ENCODE measurements around the gene MSH3. TPM values are rescaled to one million over a fixed set of nuclear protein-coding genes. Genes with fewer than 3 reads are reported as not detected.

Gene MSH3
- polyA plus RNA-seq, 1 of the 3 experiments (the other 2 are of a cell fraction): 3.5 TPM

DNA sequence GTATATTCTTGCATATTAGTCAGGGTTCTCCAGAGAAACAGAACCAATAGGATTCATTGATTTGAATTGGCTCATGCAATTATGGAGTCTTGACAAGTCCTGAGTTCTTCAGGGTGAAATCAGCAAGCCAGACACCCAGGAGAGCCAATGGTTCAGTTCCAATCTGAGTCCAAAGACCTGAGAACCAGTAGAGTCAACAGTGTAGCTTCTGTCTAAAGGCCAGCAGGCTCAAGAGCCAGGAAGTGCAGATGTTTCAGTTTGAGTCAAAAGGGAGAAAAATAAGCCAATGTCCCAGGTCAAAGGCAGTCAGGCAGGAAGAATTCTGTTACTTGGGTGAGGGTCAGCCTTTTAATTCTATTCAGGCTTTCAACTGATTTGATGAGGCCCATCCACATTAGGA lies 46.6 kb upstream of the MSH3 start:
- no peak overlapping the region for H2AFZ ChIP-seq (ENCODE audit: low read depth)
- no peaks in the 10 kb centered on the region for H3K4me1 ChIP-seq (ENCODE audit: control insufficient read depth in 1 of 2, insufficient read depth in 2 of 2, low read depth in 1 of 2, low read length in 1 of 2)
- H3K36me3 ChIP-seq (replicated peaks in 1 of 2; ENCODE audit: control insufficient read depth in 1 of 2, insufficient read depth in 2 of 2, low read length in 1 of 2): no peaks in the 10 kb centered on the region
- POLR2A ChIA-PET: no interaction called here
- DNase-seq: no peak
- no peaks in the 10 kb centered on the region for H3K9me2 ChIP-seq
- TF ChIP-seq TAF1 (IDR thresholded peaks at IDR 0.05; ENCODE audit: borderline replicate concordance, low read depth, low read length) (no peak), JUND (IDR thresholded peaks at IDR 0.05) (no peak)
- no peak overlapping the region for H3K4me2 ChIP-seq
- no peak overlapping the region for H3K9ac ChIP-seq
- no peaks in the 10 kb centered on the region for H3K9me3 ChIP-seq
- H3F3A ChIP-seq (replicated peaks; ENCODE audit: insufficient read depth): no peaks in the 10 kb centered on the region
- H3K27ac ChIP-seq (ENCODE audit: low read depth in 2 of 2, low read length in 1 of 2): no peak overlapping the region
- no peaks in the 10 kb centered on the region for H4K20me1 ChIP-seq (ENCODE audit: insufficient read depth)
- CTCF ChIA-PET: no interaction called here
- H3K4me3 ChIP-seq (ENCODE audit: low read depth in 2 of 2, low read length in 1 of 2): no peak overlapping the region
- no peaks in the 10 kb centered on the region for H3K27me3 ChIP-seq (ENCODE audit: insufficient read depth)
- H3K79me2 ChIP-seq (ENCODE audit: insufficient read depth): no peaks in the 10 kb centered on the region

DNA sequence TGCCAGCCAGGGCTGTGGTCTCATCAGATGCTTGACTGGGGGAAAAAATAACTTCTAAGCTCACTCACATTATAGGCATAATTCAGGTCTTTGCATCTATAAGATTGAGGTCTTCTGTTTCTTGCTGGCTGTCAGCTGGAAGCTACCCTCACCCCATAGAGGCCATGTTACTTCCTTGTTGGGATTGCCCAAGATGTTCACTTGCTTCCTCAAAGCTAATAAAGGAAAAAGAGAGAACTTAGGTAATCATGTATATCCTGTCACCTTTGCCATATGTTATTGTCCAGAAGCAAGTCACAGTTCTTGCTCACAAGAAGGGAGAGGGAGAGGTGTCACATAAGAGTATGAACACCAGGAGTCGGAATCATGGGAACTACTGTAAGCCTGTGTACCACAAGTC lies 45.7 kb upstream of the MSH3 start:
- ChIA-PET CTCF (no interaction called here), POLR2A (no interaction called here)
- no peak overlapping the region for H3K9ac ChIP-seq
- H3K4me1 ChIP-seq (ENCODE audit: control insufficient read depth in 1 of 2, insufficient read depth in 2 of 2, low read depth in 1 of 2, low read length in 1 of 2): no peaks in the 10 kb centered on the region
- H3F3A ChIP-seq (replicated peaks; ENCODE audit: insufficient read depth): no peaks in the 10 kb centered on the region
- TF ChIP-seq, protein P1, sequence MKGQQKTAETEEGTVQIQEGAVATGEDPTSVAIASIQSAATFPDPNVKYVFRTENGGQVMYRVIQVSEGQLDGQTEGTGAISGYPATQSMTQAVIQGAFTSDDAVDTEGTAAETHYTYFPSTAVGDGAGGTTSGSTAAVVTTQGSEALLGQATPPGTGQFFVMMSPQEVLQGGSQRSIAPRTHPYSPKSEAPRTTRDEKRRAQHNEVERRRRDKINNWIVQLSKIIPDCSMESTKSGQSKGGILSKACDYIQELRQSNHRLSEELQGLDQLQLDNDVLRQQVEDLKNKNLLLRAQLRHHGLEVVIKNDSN (IDR thresholded peaks at IDR 0.05; ENCODE audit: borderline replicate concordance, low read depth): no peak
- TF ChIP-seq, protein P2, sequence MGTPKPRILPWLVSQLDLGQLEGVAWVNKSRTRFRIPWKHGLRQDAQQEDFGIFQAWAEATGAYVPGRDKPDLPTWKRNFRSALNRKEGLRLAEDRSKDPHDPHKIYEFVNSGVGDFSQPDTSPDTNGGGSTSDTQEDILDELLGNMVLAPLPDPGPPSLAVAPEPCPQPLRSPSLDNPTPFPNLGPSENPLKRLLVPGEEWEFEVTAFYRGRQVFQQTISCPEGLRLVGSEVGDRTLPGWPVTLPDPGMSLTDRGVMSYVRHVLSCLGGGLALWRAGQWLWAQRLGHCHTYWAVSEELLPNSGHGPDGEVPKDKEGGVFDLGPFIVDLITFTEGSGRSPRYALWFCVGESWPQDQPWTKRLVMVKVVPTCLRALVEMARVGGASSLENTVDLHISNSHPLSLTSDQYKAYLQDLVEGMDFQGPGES (IDR thresholded peaks at IDR 0.05; ENCODE audit: low read depth, low read length): no peak
- TF ChIP-seq JUND (IDR thresholded peaks at IDR 0.05): no peak
- no peaks in the 10 kb centered on the region for H3K79me2 ChIP-seq (ENCODE audit: insufficient read depth)
- no peaks in the 10 kb centered on the region for H3K36me3 ChIP-seq (replicated peaks in 1 of 2; ENCODE audit: control insufficient read depth in 1 of 2, insufficient read depth in 2 of 2, low read length in 1 of 2)
- H3K27ac ChIP-seq (ENCODE audit: low read depth in 2 of 2, low read length in 1 of 2): no peak overlapping the region
- 75% methylated on average over 1 of the region's 1 CpG for WGBS (ENCODE audit: low lambda C conversion rate)
- no peaks in the 10 kb centered on the region for H3K9me3 ChIP-seq
- H3K9me2 ChIP-seq: no peaks in the 10 kb centered on the region
- no peak for DNase-seq
- no peak overlapping the region for H3K4me3 ChIP-seq (ENCODE audit: low read depth in 2 of 2, low read length in 1 of 2)
- no peaks in the 10 kb centered on the region for H4K20me1 ChIP-seq (ENCODE audit: insufficient read depth)
- H2AFZ ChIP-seq (ENCODE audit: low read depth): no peak overlapping the region
- H3K27me3 ChIP-seq (ENCODE audit: insufficient read depth): no peaks in the 10 kb centered on the region
- H3K4me2 ChIP-seq: no peak overlapping the region

DNA sequence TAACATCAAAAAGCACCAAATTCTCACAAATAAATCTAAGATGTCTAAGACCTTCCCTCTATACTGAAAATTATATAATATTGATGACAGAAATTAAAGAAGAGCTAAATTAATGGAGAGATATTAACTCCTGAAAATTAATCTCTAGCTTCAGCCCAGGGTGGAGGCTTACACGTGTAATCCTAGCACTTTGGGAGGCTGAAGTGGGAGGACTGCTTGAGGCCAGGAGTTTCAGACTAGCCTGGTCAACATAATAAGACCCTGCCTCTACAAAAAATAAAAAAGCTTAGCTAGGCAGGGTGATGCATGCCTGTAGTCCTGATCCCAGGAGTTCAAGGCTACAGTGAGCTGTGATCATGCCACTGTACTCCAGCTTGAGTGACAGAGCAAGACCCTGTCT lies 44.8 kb upstream of the MSH3 start:
- Histone ChIP-seq H3K36me3 (replicated peaks in 1 of 2; ENCODE audit: control insufficient read depth in 1 of 2, insufficient read depth in 2 of 2, low read length in 1 of 2) (no peaks in the 10 kb centered on the region), H3K79me2 (ENCODE audit: insufficient read depth) (no peaks in the 10 kb centered on the region), H3K27ac (ENCODE audit: low read depth in 2 of 2, low read length in 1 of 2) (no peak overlapping the region), H3K27me3 (ENCODE audit: insufficient read depth) (no peaks in the 10 kb centered on the region), H3K9me2 (no peaks in the 10 kb centered on the region), H2AFZ (ENCODE audit: low read depth) (no peak overlapping the region), H4K20me1 (ENCODE audit: insufficient read depth) (no peaks in the 10 kb centered on the region), H3F3A (replicated peaks; ENCODE audit: insufficient read depth) (no peaks in the 10 kb centered on the region), H3K4me3 (ENCODE audit: low read depth in 2 of 2, low read length in 1 of 2) (no peak overlapping the region), H3K4me2 (no peak overlapping the region), H3K9ac (no peak overlapping the region), H3K9me3 (no peaks in the 10 kb centered on the region), H3K4me1 (ENCODE audit: control insufficient read depth in 1 of 2, insufficient read depth in 2 of 2, low read depth in 1 of 2, low read length in 1 of 2) (no peaks in the 10 kb centered on the region)
- POLR2A ChIA-PET: no interaction called here
- no peak for DNase-seq
- 69% methylated on average over 1 of the region's 1 CpG for WGBS (ENCODE audit: low lambda C conversion rate)
- CTCF ChIA-PET: no interaction called here
- TF ChIP-seq MEF2A (IDR thresholded peaks at IDR 0.05; ENCODE audit: borderline replicate concordance, low read depth) (no peak), FOXJ3 (CRISPR knock-in tag; IDR thresholded peaks at IDR 0.05) (no peak), SIN3A (IDR thresholded peaks at IDR 0.05; ENCODE audit: borderline replicate concordance, low read depth, low read length) (no peak), RFX5 (IDR thresholded peaks at IDR 0.05; ENCODE audit: low read length) (no peak), ELF1 (IDR thresholded peaks at IDR 0.05) (no peak), TEAD4 (IDR thresholded peaks at IDR 0.05; ENCODE audit: borderline replicate concordance, insufficient read depth) (no peak), EZH2phosphoT487 (IDR thresholded peaks at IDR 0.05; ENCODE audit: borderline replicate concordance, low read depth) (no peak), TAF1 (IDR thresholded peaks at IDR 0.05; ENCODE audit: borderline replicate concordance, low read depth, low read length) (no peak), SMC3 (IDR thresholded peaks at IDR 0.05; ENCODE audit: low read depth, low read length) (no peak), EP300 (IDR thresholded peaks at IDR 0.05; ENCODE audit: borderline replicate concordance in 1 of 2, low read depth in 1 of 2, low read length in 1 of 2) (no peak), POLR2AphosphoS5 (IDR thresholded peaks at IDR 0.05; ENCODE audit: low read depth, low read length) (no peak)
- TF ChIP-seq, protein P3, sequence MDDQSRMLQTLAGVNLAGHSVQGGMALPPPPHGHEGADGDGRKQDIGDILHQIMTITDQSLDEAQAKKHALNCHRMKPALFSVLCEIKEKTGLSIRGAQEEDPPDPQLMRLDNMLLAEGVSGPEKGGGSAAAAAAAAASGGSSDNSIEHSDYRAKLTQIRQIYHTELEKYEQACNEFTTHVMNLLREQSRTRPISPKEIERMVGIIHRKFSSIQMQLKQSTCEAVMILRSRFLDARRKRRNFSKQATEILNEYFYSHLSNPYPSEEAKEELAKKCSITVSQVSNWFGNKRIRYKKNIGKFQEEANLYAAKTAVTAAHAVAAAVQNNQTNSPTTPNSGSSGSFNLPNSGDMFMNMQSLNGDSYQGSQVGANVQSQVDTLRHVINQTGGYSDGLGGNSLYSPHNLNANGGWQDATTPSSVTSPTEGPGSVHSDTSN (IDR thresholded peaks at IDR 0.05): no peak
- TF ChIP-seq, protein P4, sequence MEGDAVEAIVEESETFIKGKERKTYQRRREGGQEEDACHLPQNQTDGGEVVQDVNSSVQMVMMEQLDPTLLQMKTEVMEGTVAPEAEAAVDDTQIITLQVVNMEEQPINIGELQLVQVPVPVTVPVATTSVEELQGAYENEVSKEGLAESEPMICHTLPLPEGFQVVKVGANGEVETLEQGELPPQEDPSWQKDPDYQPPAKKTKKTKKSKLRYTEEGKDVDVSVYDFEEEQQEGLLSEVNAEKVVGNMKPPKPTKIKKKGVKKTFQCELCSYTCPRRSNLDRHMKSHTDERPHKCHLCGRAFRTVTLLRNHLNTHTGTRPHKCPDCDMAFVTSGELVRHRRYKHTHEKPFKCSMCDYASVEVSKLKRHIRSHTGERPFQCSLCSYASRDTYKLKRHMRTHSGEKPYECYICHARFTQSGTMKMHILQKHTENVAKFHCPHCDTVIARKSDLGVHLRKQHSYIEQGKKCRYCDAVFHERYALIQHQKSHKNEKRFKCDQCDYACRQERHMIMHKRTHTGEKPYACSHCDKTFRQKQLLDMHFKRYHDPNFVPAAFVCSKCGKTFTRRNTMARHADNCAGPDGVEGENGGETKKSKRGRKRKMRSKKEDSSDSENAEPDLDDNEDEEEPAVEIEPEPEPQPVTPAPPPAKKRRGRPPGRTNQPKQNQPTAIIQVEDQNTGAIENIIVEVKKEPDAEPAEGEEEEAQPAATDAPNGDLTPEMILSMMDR (IDR thresholded peaks at IDR 0.05): no peak
